H1 (cell line): ENCODE results near the gene DPH1. TPM values are rescaled to one million over a fixed set of nuclear protein-coding genes. Genes with fewer than 3 reads are reported as not detected.

Source experiments
- CTCF ChIA-PET: fragments of 300-600 bp; sonication (Branson Sonifier 250); formaldehyde crosslinking; loops from one replicate; lab custom pipeline; 2021; ENCODE audit not compliant: partially characterized antibody; lab: Charles Lee
- POLR2A ChIA-PET: fragments of 300-600 bp; sonication (Branson Sonifier 250); formaldehyde crosslinking; loops from one replicate; lab custom pipeline; 2021; ENCODE audit warnings: inconsistent platforms; ENCODE audit not compliant: partially characterized antibody; lab: Charles Lee
- DNase-seq, 2 experiments: peaks; one replicate each; pipeline versions ENCODE4 v3.0.0 to v3.0.0-alpha.2; 2010 to 2022; ENCODE audit warnings: low spot score in 2 of 2, low read depth in 1 of 2, mixed read lengths in 1 of 2
- FAIRE-seq: peaks from 2 replicates; lab custom pipeline; 2011; peaks lifted over from hg19 to GRCh38; lab: Jason Lieb, UNC
- H2AFZ ChIP-seq: 2 replicates; pipeline ENCODE4 v1.8.1; 2012; ENCODE audit warnings: low read length, inconsistent platforms
- H2AK5ac ChIP-seq: 2 replicates; pipeline ENCODE4 v1.6.1; 2013; ENCODE audit warnings: low read depth, low read length
- H2BK120ac ChIP-seq: replicated peaks from 2 replicates; pipeline ENCODE3; 2013; ENCODE audit warnings: low read depth, low read length, inconsistent platforms
- H2BK12ac ChIP-seq: 2 replicates; pipeline ENCODE4 v1.6.1; 2013; ENCODE audit warnings: low read depth, low read length
- H2BK15ac ChIP-seq: 2 replicates; pipeline ENCODE4 v1.6.1; 2013; ENCODE audit warnings: low read length
- H2BK20ac ChIP-seq: 2 replicates; pipeline ENCODE4 v1.6.1; 2013; ENCODE audit warnings: low read length
- H2BK5ac ChIP-seq: 2 replicates; pipeline ENCODE4 v1.6.1; 2013; ENCODE audit warnings: low read depth, low read length
- H3K14ac ChIP-seq: 2 replicates; pipeline ENCODE4 v1.6.1; 2013; ENCODE audit warnings: inconsistent platforms; ENCODE audit not compliant: insufficient read length
- H3K18ac ChIP-seq: 2 replicates; pipeline ENCODE4 v1.6.1; 2013; ENCODE audit warnings: low read length; ENCODE audit errors: extremely low read depth
- H3K23ac ChIP-seq: 2 replicates; pipeline ENCODE4 v1.6.1; 2013; ENCODE audit warnings: inconsistent platforms; ENCODE audit not compliant: insufficient read length
- H3K23me2 ChIP-seq: 2 replicates; pipeline ENCODE4 v1.6.1; 2013; ENCODE audit warnings: low read depth, low read length
- H3K27ac ChIP-seq: 2 replicates; pipeline ENCODE4 v1.6.1; 2011; ENCODE audit warnings: low read depth, low read length, inconsistent platforms
- H3K27me3 ChIP-seq, 4 experiments: replicated peaks in 1 of 4; 1 replicate in 1 of 4; 2 replicates in 3 of 4; pipeline versions ENCODE4 v1.6.1 to v1.8.1; 2011 to 2013; ENCODE audit warnings: low read length in 3 of 4, mild to moderate bottlenecking in 3 of 4, inconsistent platforms in 2 of 4, mixed read lengths in 2 of 4, moderate library complexity in 1 of 4; ENCODE audit not compliant: control insufficient read depth in 3 of 4, insufficient read depth in 3 of 4; ENCODE audit errors: extremely low read depth in 1 of 4
- H3K36me3 ChIP-seq, 4 experiments: 2 replicates each; pipeline versions ENCODE4 v1.6.1 to v1.8.1; 2011 to 2013; ENCODE audit warnings: mild to moderate bottlenecking in 4 of 4, low read length in 3 of 4, moderate library complexity in 2 of 4, control low read depth in 1 of 4, inconsistent platforms in 1 of 4; ENCODE audit not compliant: insufficient read depth in 4 of 4, control insufficient read depth in 2 of 4
- H3K4ac ChIP-seq: replicated peaks from 2 replicates; pipeline ENCODE3; 2013; ENCODE audit warnings: low read length, low read depth, mixed read lengths, inconsistent platforms; ENCODE audit not compliant: insufficient read length
- H3K4me1 ChIP-seq, 4 experiments: replicated peaks in 1 of 4; 1 replicate in 1 of 4; 2 replicates in 3 of 4; pipeline versions ENCODE4 v1.6.1 to v1.8.1; 2011 to 2013; ENCODE audit warnings: low read length in 3 of 4, inconsistent platforms in 2 of 4, mixed read lengths in 1 of 4; ENCODE audit not compliant: insufficient read depth in 4 of 4, control insufficient read depth in 3 of 4
- H3K4me2 ChIP-seq, 2 experiments: 2 replicates each; pipeline versions ENCODE4 v1.6.1 to v1.8.1; 2011 to 2013; ENCODE audit warnings: low read depth in 2 of 2, low read length in 2 of 2, control low read depth in 1 of 2, inconsistent platforms in 1 of 2, mild to moderate bottlenecking in 1 of 2; ENCODE audit not compliant: insufficient read depth in 1 of 2
- H3K4me3 ChIP-seq, 4 experiments: fragments of 200-600, 300-600 bp in 1 of 4; sonication (generic), shearing (Covaris generic), sonication (Bioruptor Twin) in 1 of 4; 2 replicates each; pipeline versions ENCODE4 v1.5.1 to v1.8.1; 2011 to 2016; ENCODE audit warnings: low read length in 4 of 4, low read depth in 3 of 4, control low read depth in 2 of 4, inconsistent platforms in 2 of 4, mild to moderate bottlenecking in 2 of 4, mixed read lengths in 1 of 4, moderate library complexity in 1 of 4; ENCODE audit not compliant: insufficient read depth in 2 of 4; ENCODE audit errors: extremely low read depth in 1 of 4
- H3K56ac ChIP-seq: replicated peaks from 2 replicates; pipeline ENCODE3; 2013; ENCODE audit warnings: low read depth, mild to moderate bottlenecking, mixed read lengths, low read length, inconsistent platforms; ENCODE audit not compliant: insufficient read length
- H3K79me1 ChIP-seq: 2 replicates; pipeline ENCODE4 v1.6.1; 2013; ENCODE audit warnings: low read depth, low read length, control low read depth
- H3K79me2 ChIP-seq, 2 experiments: 2 replicates each; pipeline versions ENCODE4 v1.6.1 to v1.8.1; 2012 to 2013; ENCODE audit warnings: low read length in 2 of 2, mild to moderate bottlenecking in 2 of 2, inconsistent platforms in 1 of 2; ENCODE audit not compliant: insufficient read depth in 2 of 2, control insufficient read depth in 1 of 2
- H3K9ac ChIP-seq, 4 experiments: replicated peaks in 1 of 4; 1 replicate in 1 of 4; 2 replicates in 3 of 4; pipeline versions ENCODE4 v1.6.1 to v1.8.1; 2011 to 2013; ENCODE audit warnings: low read depth in 3 of 4, low read length in 3 of 4, control low read depth in 2 of 4, mild to moderate bottlenecking in 2 of 4, moderate library complexity in 2 of 4, inconsistent platforms in 1 of 4; ENCODE audit errors: extremely low read depth in 1 of 4
- H3K9me3 ChIP-seq, 2 experiments: 2 replicates each; pipeline versions ENCODE4 v1.6.1 to v1.8.1; 2012 to 2013; ENCODE audit warnings: mild to moderate bottlenecking in 2 of 2, moderate library complexity in 2 of 2, control low read depth in 1 of 2, inconsistent platforms in 1 of 2, low read depth in 1 of 2, low read length in 1 of 2, mixed read lengths in 1 of 2; ENCODE audit not compliant: insufficient read depth in 2 of 2
- H4K20me1 ChIP-seq, 2 experiments: replicated peaks in 1 of 2; 2 replicates each; pipeline versions ENCODE3 to v1.8.1; 2011 to 2013; ENCODE audit warnings: inconsistent platforms in 2 of 2, low read length in 2 of 2, mild to moderate bottlenecking in 1 of 2; ENCODE audit not compliant: insufficient read depth in 2 of 2, control insufficient read depth in 1 of 2
- H4K5ac ChIP-seq: 2 replicates; pipeline ENCODE4 v1.6.1; 2013; ENCODE audit warnings: low read length, low read depth, mixed read lengths, inconsistent platforms; ENCODE audit not compliant: insufficient read length
- H4K8ac ChIP-seq: 2 replicates; pipeline ENCODE4 v1.8.0; 2013; ENCODE audit warnings: mild to moderate bottlenecking, moderate library complexity, low read length, inconsistent platforms; ENCODE audit not compliant: insufficient read depth; ENCODE audit errors: extremely low read depth
- H4K91ac ChIP-seq: replicated peaks from 2 replicates; pipeline ENCODE3; 2013; ENCODE audit warnings: low read length, mixed read lengths, inconsistent platforms; ENCODE audit not compliant: insufficient read length
- BRCA1 ChIP-seq: IDR thresholded peaks from 2 replicates; pipeline ENCODE4 v1.6.1; 2012; ENCODE audit warnings: low read depth, low read length, improper control_type of control experiment
- CBX8 ChIP-seq: fragments of 300-800, 300-1000 bp; sonication (generic); IDR thresholded peaks from 2 replicates; pipeline ENCODE4 v1.7.1; 2016; ENCODE audit warnings: low read depth, low read length, borderline replicate concordance
- NANOG ChIP-seq: IDR thresholded peaks from 2 replicates; pipeline ENCODE4 v1.6.1; 2011; ENCODE audit warnings: low read length, low read depth, mild to moderate bottlenecking, inconsistent platforms; ENCODE audit not compliant: insufficient read depth, poor library complexity, severe bottlenecking
- RBBP5 ChIP-seq: IDR thresholded peaks from 2 replicates; pipeline ENCODE4 v1.7.1; 2012; ENCODE audit warnings: low read depth, mild to moderate bottlenecking, inconsistent platforms, low read length, moderate library complexity, borderline replicate concordance
- WGBS, 2 experiments: shearing (Covaris generic) in 1 of 2; methylation state at CpG; one replicate each; pipeline versions ENCODE4 v1.1.6 to v1.1.7; 2013 to 2015; ENCODE audit warnings: low lambda C conversion rate in 2 of 2, mixed read lengths in 2 of 2, inconsistent platforms in 1 of 2, low coverage in 1 of 2, missing lambda C conversion rate in 1 of 2; ENCODE audit not compliant: insufficient replicate concordance in 2 of 2, insufficient coverage in 1 of 2, insufficient read length in 1 of 2; ENCODE audit errors: extremely low coverage in 1 of 2, missing lambda C conversion rate in 1 of 2; 5-methylcytosine and 5-hydroxymethylcytosine counted together
- polyA plus RNA-seq, 7 experiments: library from polyadenylated mRNA; depleted of rRNA in 3 of 7; stranded (reverse) in 5 of 7; unstranded in 2 of 7; fragments of >200 nt in 5 of 7; fragments of 200-250 nt in 2 of 7; gene quantifications; 1 replicate in 5 of 7; 2 replicates in 1 of 7; 4 replicates in 1 of 7; pipeline versions ENCODE4 v1.2.1 to v1.2.3, GENCODE V29; 2011 to 2013; ENCODE audit warnings: missing spikeins in 2 of 7, mixed read lengths in 2 of 7
- total RNA-seq: library from RNA; stranded (reverse); fragmentation: NEBNext Ultra II Directional; extraction: Animal tissue kit (Norgen Biotek cat#: 25700); gene quantifications from 2 replicates; pipeline ENCODE4 v1.2.1, GENCODE V29; 2021

DPH1 gene
- total and polyA plus RNA-seq, 2 of the 8 experiments (the other 6 are each of a cell fraction or from before 2014, with no cell fraction given): 24.9 to 30.0 TPM

DNA sequence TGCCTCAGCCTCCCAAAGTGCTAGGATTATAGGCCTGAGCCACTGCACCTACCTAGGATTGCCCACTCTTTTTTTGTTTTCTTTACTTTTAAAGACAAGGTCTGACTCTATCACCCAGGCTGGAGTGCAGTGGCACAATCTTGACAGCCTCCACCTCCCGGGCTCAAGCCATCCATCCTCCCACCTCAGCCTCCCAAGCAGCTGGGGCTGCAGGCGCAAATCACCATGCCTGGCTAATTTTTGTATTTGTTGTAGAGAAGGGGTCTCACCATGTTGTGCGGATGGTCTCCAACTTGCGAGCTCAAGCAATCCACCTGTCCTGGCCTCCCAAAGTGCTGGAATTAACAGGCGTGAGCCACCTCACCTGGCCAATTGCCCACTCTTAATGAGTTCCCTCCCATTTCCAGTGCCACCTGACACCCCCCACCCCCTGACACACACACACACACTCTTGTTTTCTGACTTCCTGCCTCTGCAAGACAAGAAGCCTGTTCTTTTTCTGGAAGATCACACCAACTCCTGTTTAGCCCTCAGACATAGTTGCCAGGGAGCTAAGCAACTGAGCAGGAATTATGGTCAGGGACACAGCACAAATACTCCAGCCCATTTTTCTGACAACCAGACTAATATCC, 14.4 kb downstream of the DPH1 start:
- Histone ChIP-seq H4K5ac (no peak overlapping the region), H2AK5ac (no peak overlapping the region), H3K36me3 (peaks cover 0 to 8% (median 2%) of the 10 kb centered on the region in 4 experiments; a peak in 3 of 8 replicates), H3K27ac (no peak overlapping the region), H3K9ac (no peak overlapping the region), H3K14ac (no peak overlapping the region), H3K4ac (no peak overlapping the region), H4K8ac (no peak overlapping the region), H2BK5ac (no peak overlapping the region), H4K91ac (no peak overlapping the region), H2BK15ac (no peak overlapping the region), H3K79me2 (no peaks in the 10 kb centered on the region), H3K23me2 (peaks cover 5% of the 10 kb centered on the region; the same call in 1 of the 2 replicates), H3K4me1 (peaks cover 0 to 7% (median 5%) of the 10 kb centered on the region in 4 experiments; a peak in 4 of 7 replicates), H3K23ac (no peak overlapping the region), H3K18ac (no peak overlapping the region), H3K4me3 (no peak overlapping the region), H2BK12ac (no peak overlapping the region), H3K4me2 (no peak overlapping the region), H2BK120ac (no peak overlapping the region), H3K9me3 (no peaks in the 10 kb centered on the region), H4K20me1 (peaks cover 0 to 4% of the 10 kb centered on the region in 2 experiments), H2BK20ac (no peak overlapping the region), H3K79me1 (peaks cover 4% of the 10 kb centered on the region), H3K56ac (no peak overlapping the region), H2AFZ (no peak overlapping the region), H3K27me3 (peaks cover 5 to 21% (median 20%) of the 10 kb centered on the region in 4 experiments)
- FAIRE-seq (no peak), DNase-seq (no peak)
- 68% methylated on average over 5 of the region's 5 CpGs; no CpG with 5 or more reads in 1 of the 2 experiments for WGBS, 2 experiments
- CTCF ChIA-PET: interaction anchor here (1.6 to 1.7 kb wide), 3 partner anchors 10 to 200 kb away, joined by 5 to 12 read pairs (median 11); partner anchors contain the start of gene HIC1
- POLR2A ChIA-PET: interaction anchor here (0.7 to 1.3 kb wide), 3 partner anchors 10 to 134 kb away, joined by 3 read pairs; partner anchors contain the start of gene HIC1
- no peak for TF ChIP-seq NANOG
- TF ChIP-seq RBBP5: no peak
- TF ChIP-seq CBX8: no peak
- no peak for TF ChIP-seq BRCA1
